H9 (cell line): ENCODE data around the gene CCT7. TPM values are rescaled to one million over a fixed set of nuclear protein-coding genes. Genes with fewer than 3 reads are reported as not detected.

Experiments
- DNase-seq: peaks from one replicate; pipeline ENCODE4 v3.0.0-alpha.2; 2017
- H2AFZ ChIP-seq: one replicate; pipeline ENCODE4 v1.6.1; 2013; ENCODE audit warnings: mild to moderate bottlenecking, low read length, control low read depth, moderate library complexity
- H2AK5ac ChIP-seq: 2 replicates; pipeline ENCODE4 v1.6.1; 2013; ENCODE audit warnings: low read length, control low read depth, mixed read lengths; ENCODE audit not compliant: insufficient read length
- H2BK120ac ChIP-seq: one replicate; pipeline ENCODE4 v1.6.1; 2013; ENCODE audit warnings: low read depth, mild to moderate bottlenecking, low read length, control low read depth, inconsistent platforms; ENCODE audit not compliant: poor library complexity, severe bottlenecking
- H2BK12ac ChIP-seq: 2 replicates; pipeline ENCODE4 v1.6.1; 2013; ENCODE audit warnings: low read length, control low read depth, mixed read lengths, low read depth; ENCODE audit not compliant: insufficient read length
- H2BK15ac ChIP-seq: 2 replicates; pipeline ENCODE4 v1.6.1; 2013; ENCODE audit warnings: low read depth, low read length, control low read depth
- H2BK20ac ChIP-seq: one replicate; pipeline ENCODE4 v1.6.1; 2013; ENCODE audit warnings: low read depth, mild to moderate bottlenecking, low read length, control low read depth, inconsistent platforms; ENCODE audit not compliant: poor library complexity, severe bottlenecking
- H2BK5ac ChIP-seq: 2 replicates; pipeline ENCODE4 v1.6.1; 2013; ENCODE audit warnings: low read length, control low read depth, mixed read lengths; ENCODE audit not compliant: insufficient read length
- H3K14ac ChIP-seq: 2 replicates; pipeline ENCODE4 v1.6.1; 2013; ENCODE audit warnings: low read length, control low read depth; ENCODE audit not compliant: insufficient read depth
- H3K18ac ChIP-seq: 2 replicates; pipeline ENCODE4 v1.6.1; 2013; ENCODE audit warnings: low read depth, mild to moderate bottlenecking, mixed read lengths, low read length, control low read depth; ENCODE audit not compliant: insufficient read length
- H3K23ac ChIP-seq: 2 replicates; pipeline ENCODE4 v1.6.1; 2013; ENCODE audit warnings: low read length, control low read depth, mixed read lengths, low read depth; ENCODE audit not compliant: insufficient read length
- H3K23me2 ChIP-seq: 2 replicates; pipeline ENCODE4 v1.6.1; 2013; ENCODE audit warnings: low read depth, mild to moderate bottlenecking, mixed read lengths, low read length, control low read depth; ENCODE audit not compliant: insufficient read length, poor library complexity, severe bottlenecking
- H3K27ac ChIP-seq: 2 replicates; pipeline ENCODE4 v1.5.1; 2013; ENCODE audit warnings: low read length, control low read depth, mixed read lengths, low read depth; ENCODE audit not compliant: insufficient read length
- H3K27me3 ChIP-seq: 2 replicates; pipeline ENCODE4 v1.6.1; 2013; ENCODE audit warnings: low read length, control low read depth, inconsistent platforms; ENCODE audit not compliant: insufficient read depth
- H3K4ac ChIP-seq: 2 replicates; pipeline ENCODE4 v1.6.1; 2013; ENCODE audit warnings: low read depth, mild to moderate bottlenecking, control low read depth, inconsistent platforms, low read length, moderate library complexity
- H3K4me1 ChIP-seq: 2 replicates; pipeline ENCODE4 v1.6.1; 2013; ENCODE audit warnings: low read length, control low read depth, inconsistent platforms; ENCODE audit not compliant: insufficient read depth
- H3K4me2 ChIP-seq: 2 replicates; pipeline ENCODE4 v1.6.1; 2013; ENCODE audit warnings: low read length, control low read depth, mixed read lengths; ENCODE audit not compliant: insufficient read length, insufficient read depth
- H3K56ac ChIP-seq: 2 replicates; pipeline ENCODE4 v1.6.1; 2013; ENCODE audit warnings: low read depth, mild to moderate bottlenecking, mixed read lengths, low read length, control low read depth; ENCODE audit not compliant: insufficient read length
- H3K79me1 ChIP-seq: 2 replicates; pipeline ENCODE4 v1.6.1; 2013; ENCODE audit warnings: low read depth, mild to moderate bottlenecking, moderate library complexity, low read length, control low read depth, inconsistent platforms; ENCODE audit not compliant: insufficient read depth, poor library complexity, severe bottlenecking
- H3K79me2 ChIP-seq: 2 replicates; pipeline ENCODE4 v1.6.1; 2013; ENCODE audit warnings: low read length, control low read depth, inconsistent platforms; ENCODE audit not compliant: insufficient read depth
- H3K9ac ChIP-seq: 2 replicates; pipeline ENCODE4 v1.6.1; 2013; ENCODE audit warnings: low read length, control low read depth, mixed read lengths; ENCODE audit not compliant: insufficient read length; ENCODE audit errors: extremely low read depth
- H3K9me3 ChIP-seq: one replicate; pipeline ENCODE4 v1.6.1; 2013; ENCODE audit warnings: low read depth, low read length, inconsistent platforms; ENCODE audit not compliant: control insufficient read depth
- H3T11ph ChIP-seq: one replicate; pipeline ENCODE4 v1.6.1; 2013; ENCODE audit warnings: mild to moderate bottlenecking, low read length, control low read depth, inconsistent platforms
- H4K20me1 ChIP-seq: one replicate; pipeline ENCODE4 v1.6.1; 2013; ENCODE audit not compliant: control insufficient read depth, insufficient read length, insufficient read depth
- H4K5ac ChIP-seq: 2 replicates; pipeline ENCODE4 v1.6.1; 2013; ENCODE audit warnings: low read depth, mild to moderate bottlenecking, mixed read lengths, low read length, control low read depth; ENCODE audit not compliant: insufficient read length
- H4K8ac ChIP-seq: replicated peaks from 2 replicates; pipeline ENCODE4 v1.6.1; 2013; ENCODE audit warnings: low read length, control low read depth, mixed read lengths, low read depth; ENCODE audit not compliant: insufficient read length
- H4K91ac ChIP-seq: 2 replicates; pipeline ENCODE4 v1.6.1; 2013; ENCODE audit warnings: low read depth, mild to moderate bottlenecking, moderate library complexity, mixed read lengths, low read length, control low read depth; ENCODE audit not compliant: insufficient read length
- H3K27ac Mint-ChIP-seq, 3 experiments: 2 replicates in 2 of 3; 3 replicates in 1 of 3; pipeline ENCODE4 v1.8.0; 2020 to 2021; ENCODE audit warnings: mixed read lengths in 3 of 3, mild to moderate bottlenecking in 1 of 3, moderate library complexity in 1 of 3
- H3K27me3 Mint-ChIP-seq: 2 replicates; pipeline ENCODE4 v1.8.0; 2021; ENCODE audit warnings: low read depth, mild to moderate bottlenecking, moderate library complexity, mixed read lengths
- H3K36me3 Mint-ChIP-seq, 3 experiments: 2 replicates in 2 of 3; 3 replicates in 1 of 3; pipeline ENCODE4 v1.8.0; 2020 to 2021; ENCODE audit warnings: low read depth in 3 of 3, mixed read lengths in 3 of 3; ENCODE audit not compliant: insufficient read depth in 1 of 3
- H3K4me1 Mint-ChIP-seq, 2 experiments: 2 replicates each; pipeline ENCODE4 v1.8.0; 2020; ENCODE audit warnings: mixed read lengths in 2 of 2
- H3K4me3 Mint-ChIP-seq, 2 experiments: 2 replicates in 1 of 2; 3 replicates in 1 of 2; pipeline ENCODE4 v1.8.0; 2020 to 2021; ENCODE audit warnings: mild to moderate bottlenecking in 2 of 2, mixed read lengths in 2 of 2, moderate library complexity in 1 of 2
- H3K9me3 Mint-ChIP-seq, 2 experiments: 2 replicates in 1 of 2; 3 replicates in 1 of 2; pipeline ENCODE4 v1.8.0; 2020; ENCODE audit warnings: mild to moderate bottlenecking in 2 of 2, mixed read lengths in 2 of 2, moderate library complexity in 1 of 2
- CTCF ChIP-seq: fragments of 200-600 bp; sonication (generic); conservative IDR thresholded peaks from 3 replicates; pipeline ENCODE4 v1.8.0; 2021; ENCODE audit warnings: antibody characterized with exemption, mild to moderate bottlenecking
- WGBS: extraction: QIAGEN DNeasy Blood & Tissue Kit; methylation state at CpG from one replicate; pipeline ENCODE4 v1.1.7; 2013; ENCODE audit warnings: missing lambda C conversion rate, low lambda C conversion rate, mixed read lengths; ENCODE audit not compliant: insufficient read length; ENCODE audit errors: extremely low coverage; 5-methylcytosine and 5-hydroxymethylcytosine counted together
- total RNA-seq: library from RNA; stranded (reverse); gene quantifications from 2 replicates; pipeline ENCODE4 v1.2.1, GENCODE V29; 2021

Gene CCT7
- total RNA-seq, 1 experiment from 2014 or later: 500 TPM

GRCh38 chr2:73185965-73186364, 48.1 kb upstream of the CCT7 start:
- Histone ChIP-seq H4K8ac (no peak overlapping the region), H4K5ac (no peak overlapping the region), H3K4me1 (no peaks in the 10 kb centered on the region), H3T11ph (no peak overlapping the region), H3K79me2 (no peaks in the 10 kb centered on the region), H3K4me2 (no peak overlapping the region), H2AFZ (no peak overlapping the region), H3K9me3 (no peaks in the 10 kb centered on the region), H4K20me1 (no peaks in the 10 kb centered on the region), H3K23me2 (no peaks in the 10 kb centered on the region), H4K91ac (no peak overlapping the region), H3K27me3 (no peaks in the 10 kb centered on the region), H2BK12ac (no peak overlapping the region), H2BK20ac (no peak overlapping the region), H3K14ac (no peak overlapping the region), H2BK15ac (no peak overlapping the region), H3K23ac (no peak overlapping the region), H2BK120ac (no peak overlapping the region), H2BK5ac (no peak overlapping the region), H3K27ac (no peak overlapping the region), H3K79me1 (no peaks in the 10 kb centered on the region), H2AK5ac (no peak overlapping the region), H3K9ac (no peak overlapping the region), H3K56ac (no peak overlapping the region), H3K4ac (no peak overlapping the region), H3K18ac (no peak overlapping the region)
- Mint-ChIP-seq H3K27me3 (peaks cover 79% of the 10 kb centered on the region), H3K4me1 (peaks cover 0 to 2% of the 10 kb centered on the region in 2 experiments; a peak in 1 of 4 replicates), H3K4me3 (no peak overlapping the region), H3K27ac (no peak overlapping the region), H3K9me3 (peaks cover 9% of the 10 kb centered on the region in 2 experiments; a peak in 4 of 5 replicates), H3K36me3 (peaks cover 0 to 3% (median 2%) of the 10 kb centered on the region in 3 experiments; a peak in 2 of 7 replicates)
- WGBS: no CpG with 5 or more reads among the region's 2 CpGs
- no peak for TF ChIP-seq CTCF
- no peak for DNase-seq
